ENCODE measurements around the gene TEX2.
A peak's percentile ranks its signal among the peaks of the same experiment; 100 is the strongest.
"Not testable (repeated sequence)": the region's sequence is repeated elsewhere in the genome, so short reads cannot be mapped to it uniquely, and the experiment has no call there.

The TEX2 gene

GRCh38 chr17:64213995-64214811 is 48.9 kb downstream of the TEX2 start:
- DNase-seq (ENCODE audit: low spot score): no peak

DNA sequence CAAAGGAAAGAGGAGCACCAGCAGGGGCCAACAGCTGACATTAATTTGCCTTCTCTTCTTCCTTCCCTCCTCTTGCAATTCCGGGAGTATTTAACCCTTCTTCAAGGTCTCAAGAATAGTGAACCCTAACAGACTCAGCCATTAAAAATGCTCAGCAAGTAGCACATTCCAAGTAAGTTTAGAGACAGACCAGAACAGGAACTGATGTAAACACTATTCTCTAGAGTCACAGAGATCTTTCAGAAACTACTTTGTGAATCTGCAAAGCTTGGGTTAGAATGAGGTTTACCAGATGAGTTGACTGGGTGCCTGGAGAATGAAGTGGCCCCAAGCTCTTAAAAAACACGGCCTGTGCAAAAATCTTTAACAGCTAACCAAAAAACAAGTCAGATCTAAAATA is 50.9 kb downstream of the TEX2 start:
- DNase-seq (ENCODE audit: low spot score): no peak

DNA sequence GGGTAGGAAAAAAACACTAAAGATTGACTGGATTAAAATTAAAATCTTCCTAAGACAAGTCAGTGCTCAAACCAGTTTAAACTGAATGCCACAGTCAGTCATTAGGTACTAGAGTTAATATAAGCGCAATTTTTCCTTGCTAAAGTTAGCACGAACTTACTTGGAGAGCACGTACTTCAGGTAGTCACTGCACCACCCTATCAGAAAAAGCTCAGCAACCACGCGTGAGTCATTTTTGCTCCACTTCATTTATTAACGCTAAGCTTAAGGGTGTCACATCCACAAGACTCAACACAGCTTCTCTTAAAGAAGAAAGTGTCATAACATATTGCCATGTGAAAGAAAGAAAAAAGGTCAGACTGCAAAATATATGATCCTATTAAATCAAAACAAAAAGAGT is 53.1 kb downstream of the TEX2 start:
- no peak for DNase-seq (ENCODE audit: low spot score)

GRCh38 chr17:64209356-64209941 is 53.6 kb downstream of the TEX2 start:
- DNase-seq (ENCODE audit: low spot score): no peak

GRCh38 chr17:64208656-64209055 is 54.4 kb downstream of the TEX2 start:
- DNase-seq (ENCODE audit: low spot score): not testable (repeated sequence)

DNA sequence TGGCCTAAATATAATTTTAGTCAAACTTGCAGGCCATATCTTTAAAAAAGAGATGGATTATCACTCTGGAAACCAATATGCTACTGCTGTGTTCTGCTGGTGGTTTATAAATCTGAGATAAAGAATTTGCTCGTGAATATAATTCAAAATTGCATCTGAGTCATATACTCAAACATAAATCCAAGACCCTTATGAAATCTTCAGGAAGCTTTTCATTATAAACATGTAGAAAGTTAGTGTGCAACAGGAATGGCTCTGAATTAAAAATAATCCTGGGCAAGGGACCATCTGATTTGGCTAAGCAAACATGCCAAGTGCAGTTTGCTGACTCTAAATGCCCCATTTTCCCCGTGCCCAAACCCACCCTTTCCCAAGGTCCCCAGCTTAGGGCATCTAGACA is 57.3 kb downstream of the TEX2 start:
- no peak for DNase-seq (ENCODE audit: low spot score)

- DNase-seq (ENCODE audit: low spot score): no peak
Measured at GRCh38 chr17:64203630-64204029, 59.4 kb downstream of the TEX2 start.

DNA sequence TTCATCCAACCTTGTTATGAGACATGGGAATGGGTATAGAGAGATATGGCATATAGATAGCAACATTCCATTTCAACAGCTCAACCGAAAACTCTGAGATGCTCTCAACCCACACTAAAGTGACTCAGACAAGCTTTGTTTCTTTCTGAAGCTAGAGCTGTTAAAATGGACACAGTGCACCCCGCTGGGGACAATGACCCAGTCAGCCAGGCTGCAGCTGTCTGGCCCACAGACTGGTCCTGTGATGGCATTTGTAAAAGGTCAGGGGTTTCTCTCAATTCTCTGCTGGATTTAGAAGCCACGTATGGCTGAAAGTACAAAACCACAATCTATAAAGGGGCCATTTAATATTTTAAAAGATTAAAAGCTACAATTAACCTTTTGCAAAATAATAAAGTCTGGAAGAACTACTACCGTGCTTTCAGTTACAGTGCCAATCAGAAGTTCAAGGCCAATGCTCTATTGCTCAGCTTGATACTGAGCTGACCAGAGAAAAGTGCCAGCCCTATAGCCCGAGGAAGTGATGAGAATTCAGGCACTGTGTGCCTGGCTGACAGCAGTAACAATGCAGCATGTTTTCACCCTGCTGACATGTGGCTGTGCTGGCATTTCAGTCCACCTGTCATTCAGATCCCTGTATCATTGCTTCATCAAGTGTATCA is 60.2 kb downstream of the TEX2 start:
- no peak for DNase-seq (ENCODE audit: low spot score)

DNA sequence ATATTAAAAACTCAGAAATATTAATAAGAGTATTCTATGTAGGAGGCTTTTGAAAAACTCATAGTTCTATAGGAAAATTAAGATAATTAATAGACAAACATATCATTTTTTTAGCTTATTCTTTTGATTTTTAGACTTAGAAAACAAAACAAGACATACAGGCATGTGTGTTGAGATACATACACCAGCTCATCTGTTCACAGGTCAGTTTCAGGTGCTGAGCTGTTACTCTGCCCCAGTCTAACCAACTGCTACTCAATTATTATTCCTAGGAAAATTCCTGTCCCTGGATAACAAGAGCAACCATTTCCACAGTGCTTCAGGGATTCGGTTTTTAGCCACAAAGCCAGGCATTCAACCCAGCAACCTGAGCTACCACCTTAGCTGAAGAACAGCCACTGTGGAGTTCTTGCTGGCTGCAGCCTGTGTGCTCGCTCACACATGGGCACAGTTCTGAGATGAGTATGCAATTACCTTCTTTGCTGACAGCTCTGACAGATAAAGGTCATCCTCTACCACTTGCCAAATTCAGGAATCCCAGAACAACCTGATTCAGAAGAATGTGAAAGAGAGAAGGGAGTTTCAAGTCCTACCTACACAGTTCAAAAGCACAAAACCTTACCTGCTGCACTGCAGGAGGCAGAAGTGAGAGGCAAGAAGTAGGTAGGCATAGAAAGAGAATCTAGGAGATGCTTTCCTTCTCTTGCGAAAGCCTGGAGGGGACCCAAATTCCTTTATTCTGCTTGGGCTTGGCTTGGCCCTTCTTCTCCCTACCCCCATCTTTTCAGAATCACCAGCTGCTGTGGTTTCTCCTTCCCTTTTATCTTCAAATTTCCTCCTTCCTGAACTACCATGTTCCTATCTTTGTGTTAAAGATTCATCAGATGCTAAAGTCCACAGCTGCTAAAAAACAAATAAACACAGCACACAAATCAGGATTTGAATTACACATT is 62.7 kb downstream of the TEX2 start:
- DNase-seq (ENCODE audit: low spot score): peak; percentile 49

DNA sequence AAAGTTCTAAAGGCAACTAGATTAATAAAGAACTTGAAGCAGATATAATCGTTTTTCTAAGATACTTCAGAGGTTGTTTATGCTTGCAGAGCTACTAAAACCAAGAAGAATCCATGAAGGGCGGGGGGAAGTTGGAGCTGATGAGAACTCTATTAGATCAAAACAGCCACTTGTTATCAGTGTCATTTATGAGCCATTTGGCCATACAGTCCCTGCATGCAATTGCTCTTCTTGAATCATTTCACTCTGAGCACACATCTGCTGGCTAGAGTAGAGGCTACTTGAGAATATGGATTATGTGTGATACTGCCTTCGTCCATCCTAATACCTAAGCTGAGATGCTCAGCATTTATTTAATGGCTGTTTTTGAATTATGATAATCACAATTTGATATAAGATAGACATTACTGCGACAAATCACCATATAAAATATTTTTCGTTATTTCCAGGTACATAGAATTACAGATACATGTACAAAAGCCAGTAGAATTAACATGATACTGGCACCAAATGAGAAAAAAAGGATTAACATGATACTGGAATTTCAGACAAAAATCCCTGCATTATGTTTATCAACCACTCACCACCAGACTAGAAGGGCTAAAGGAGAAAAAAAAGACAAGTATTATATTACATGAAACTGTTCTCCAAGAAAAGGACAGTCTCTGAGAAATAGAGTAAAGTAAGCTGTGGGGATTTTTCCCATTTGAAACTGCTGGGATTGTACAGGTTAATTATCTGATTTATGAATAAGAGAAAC is 64.5 kb downstream of the TEX2 start:
- DNase-seq (ENCODE audit: low spot score): no peak

- no peak for DNase-seq (ENCODE audit: low spot score)
Measured at GRCh38 chr17:64196601-64197000, 66.5 kb downstream of the TEX2 start.

- no peak for DNase-seq (ENCODE audit: low spot score)
Measured at GRCh38 chr17:64193561-64193960, 69.5 kb downstream of the TEX2 start.

DNA sequence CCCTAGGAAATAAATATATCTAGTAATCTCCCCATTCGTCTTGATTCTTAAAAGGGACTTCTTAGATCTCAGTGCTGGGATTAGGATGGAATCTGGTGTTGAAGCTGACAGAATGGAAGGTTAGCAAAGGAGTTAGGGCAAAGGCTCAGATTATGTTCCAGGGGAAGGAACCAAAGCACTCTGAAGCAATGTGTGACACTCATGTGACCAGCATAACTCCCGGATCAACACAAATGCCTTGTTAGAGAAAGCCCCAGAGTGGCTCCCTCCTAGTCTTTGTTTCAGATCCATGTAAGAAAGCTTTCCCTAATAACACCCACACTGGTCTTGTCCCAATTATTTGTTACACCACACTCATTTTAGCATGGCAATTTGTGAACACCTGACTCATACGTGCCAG is 70.5 kb downstream of the TEX2 start:
- DNase-seq (ENCODE audit: low spot score): no peak

- DNase-seq (ENCODE audit: low spot score): no peak
Measured at GRCh38 chr17:64190472-64190871, 72.6 kb downstream of the TEX2 start.

GRCh38 chr17:64188088-64188487 is 75.0 kb downstream of the TEX2 start:
- no peak for DNase-seq (ENCODE audit: low spot score)

GRCh38 chr17:64187093-64187895 is 75.8 kb downstream of the TEX2 start:
- DNase-seq (ENCODE audit: low spot score): no peak

GRCh38 chr17:64186171-64187092 is 76.6 kb downstream of the TEX2 start:
- no peak for DNase-seq (ENCODE audit: low spot score)

GRCh38 chr17:64185557-64185956 is 77.5 kb downstream of the TEX2 start:
- not testable (repeated sequence) for DNase-seq (ENCODE audit: low spot score)

- DNase-seq (ENCODE audit: low spot score): no peak
Measured at GRCh38 chr17:64185101-64185500, 78.0 kb downstream of the TEX2 start.

All from activated CD4-positive, alpha-beta T cell treated with anti-CD3 and anti-CD28 coated beads, Interleukin-2, Interleukin-4, amounts not matched to agents 100 ng/mL and 50 ng/mL, durations not matched to agents 16 hours and 8 hours (primary cell).